Measurements from ENCODE around the gene NRF1.

GRCh38 chr7:129751916-129752315 is 140.4 kb downstream of the NRF1 start:
- no peak for TF ChIP-seq CTCF (IDR thresholded peaks at IDR 0.05)
- no peak for TF ChIP-seq POLR2A (IDR thresholded peaks at IDR 0.05)

Measured in ovary (tissue), 3 donors.